RWPE2 (cell line): ENCODE results near the gene MAGEF1.

ENCODE experiments used
- ATAC-seq: fragments of 200-7000 bp; cut with Tn5 transposase; 3 replicates; pipeline ENCODE4 v1.9.1; 2021; ENCODE audit warnings: low read depth
- DNase-seq: peaks from one replicate; pipeline ENCODE4 v3.0.0-alpha.2; 2020; ENCODE audit warnings: low spot score
- H3K27ac ChIP-seq: fragments of 450-650 bp; 2 replicates; pipeline ENCODE4 v1.5.1; 2017; ENCODE audit warnings: mild to moderate bottlenecking; ENCODE audit not compliant: poor library complexity, severe bottlenecking
- H3K27me3 ChIP-seq: fragments of 250-450 bp; sonication (Bioruptor Pico); 2 replicates; pipeline ENCODE4 v1.5.1; 2021; ENCODE audit warnings: mild to moderate bottlenecking, moderate library complexity; ENCODE audit not compliant: insufficient read depth, poor library complexity, severe bottlenecking
- H3K36me3 ChIP-seq: fragments of 250-450 bp; sonication (Bioruptor Pico); 2 replicates; pipeline ENCODE4 v1.5.1; 2020; ENCODE audit warnings: low read depth, mild to moderate bottlenecking, moderate library complexity
- H3K4me1 ChIP-seq: fragments of 250-450 bp; sonication (Bioruptor Pico); 2 replicates; pipeline ENCODE4 v1.5.1; 2021; ENCODE audit warnings: mild to moderate bottlenecking, moderate library complexity; ENCODE audit not compliant: insufficient read depth, poor library complexity, severe bottlenecking
- H3K4me3 ChIP-seq: fragments of 250-450 bp; sonication (Bioruptor Pico); 2 replicates; pipeline ENCODE4 v1.5.1; 2021; ENCODE audit warnings: mild to moderate bottlenecking, moderate library complexity; ENCODE audit not compliant: severe bottlenecking
- H3K9me3 ChIP-seq: fragments of 250-450 bp; sonication (Bioruptor Pico); 2 replicates; pipeline ENCODE4 v1.5.1; 2021; ENCODE audit warnings: mild to moderate bottlenecking, moderate library complexity; ENCODE audit not compliant: severe bottlenecking
- TF ChIP-seq, protein P1 (sequence below): fragments of 450-650 bp; IDR thresholded peaks from one replicate; pipeline ENCODE4 v1.5.1; 2017; ENCODE audit warnings: mild to moderate bottlenecking, moderate library complexity; ENCODE audit not compliant: poor library complexity, severe bottlenecking

The MAGEF1 gene

DNA sequence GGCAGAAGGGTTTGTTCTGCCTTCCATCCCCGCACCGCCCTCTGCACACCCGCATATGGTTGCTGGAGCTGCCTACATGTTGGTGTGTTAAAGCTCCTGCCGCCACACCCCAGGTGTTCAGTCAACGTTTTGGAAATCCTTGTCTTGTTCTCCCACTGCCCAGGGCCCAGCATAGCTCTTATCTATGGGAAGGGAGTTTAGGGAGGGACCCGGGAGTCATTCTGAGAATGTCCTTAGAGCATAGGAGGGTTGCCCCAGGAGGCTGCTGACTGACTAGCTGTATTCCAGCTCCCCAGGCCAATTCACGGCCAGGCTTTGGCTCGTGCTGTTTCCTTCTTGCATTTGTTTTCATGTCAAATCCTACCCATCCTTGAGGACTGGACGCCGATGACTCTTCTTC lies 46.8 kb downstream of the MAGEF1 start:
- TF ChIP-seq, protein P1, sequence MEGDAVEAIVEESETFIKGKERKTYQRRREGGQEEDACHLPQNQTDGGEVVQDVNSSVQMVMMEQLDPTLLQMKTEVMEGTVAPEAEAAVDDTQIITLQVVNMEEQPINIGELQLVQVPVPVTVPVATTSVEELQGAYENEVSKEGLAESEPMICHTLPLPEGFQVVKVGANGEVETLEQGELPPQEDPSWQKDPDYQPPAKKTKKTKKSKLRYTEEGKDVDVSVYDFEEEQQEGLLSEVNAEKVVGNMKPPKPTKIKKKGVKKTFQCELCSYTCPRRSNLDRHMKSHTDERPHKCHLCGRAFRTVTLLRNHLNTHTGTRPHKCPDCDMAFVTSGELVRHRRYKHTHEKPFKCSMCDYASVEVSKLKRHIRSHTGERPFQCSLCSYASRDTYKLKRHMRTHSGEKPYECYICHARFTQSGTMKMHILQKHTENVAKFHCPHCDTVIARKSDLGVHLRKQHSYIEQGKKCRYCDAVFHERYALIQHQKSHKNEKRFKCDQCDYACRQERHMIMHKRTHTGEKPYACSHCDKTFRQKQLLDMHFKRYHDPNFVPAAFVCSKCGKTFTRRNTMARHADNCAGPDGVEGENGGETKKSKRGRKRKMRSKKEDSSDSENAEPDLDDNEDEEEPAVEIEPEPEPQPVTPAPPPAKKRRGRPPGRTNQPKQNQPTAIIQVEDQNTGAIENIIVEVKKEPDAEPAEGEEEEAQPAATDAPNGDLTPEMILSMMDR: no peak
- no peak for ATAC-seq

DNA sequence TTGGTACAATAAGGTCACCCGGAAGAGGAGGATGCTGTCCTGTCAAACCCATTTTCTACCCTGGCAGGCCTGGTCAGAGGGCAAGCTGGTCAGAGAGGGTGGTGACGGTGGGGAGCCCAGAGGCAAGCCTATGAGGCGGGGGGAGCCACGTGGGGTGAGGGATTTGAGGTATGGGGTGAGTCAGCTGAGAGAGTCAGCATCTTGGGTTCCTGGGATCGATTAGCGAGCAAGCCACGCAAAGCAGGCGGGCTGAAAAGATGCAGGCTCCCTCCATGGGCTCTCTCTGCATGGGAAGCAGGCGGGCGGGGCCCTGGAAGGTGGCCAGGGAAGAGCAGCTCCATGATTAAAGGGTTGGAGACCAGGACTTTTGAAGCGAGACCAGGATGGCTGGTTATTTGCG lies 48.1 kb downstream of the MAGEF1 start:
- ATAC-seq: no peak
- Histone ChIP-seq H3K36me3 (no peaks in the 10 kb centered on the region), H3K27me3 (no peaks in the 10 kb centered on the region), H3K4me1 (no peaks in the 10 kb centered on the region), H3K4me3 (no peak overlapping the region), H3K27ac (no peak overlapping the region), H3K9me3 (no peaks in the 10 kb centered on the region)
- TF ChIP-seq, protein P1: no peak
- no peak for DNase-seq

More for the DNA sequence above, 46.8 kb downstream of the MAGEF1 start:
- no peak for DNase-seq
- Histone ChIP-seq H3K4me3 (no peak overlapping the region), H3K9me3 (no peaks in the 10 kb centered on the region), H3K27ac (no peak overlapping the region), H3K4me1 (no peaks in the 10 kb centered on the region), H3K27me3 (no peaks in the 10 kb centered on the region), H3K36me3 (no peaks in the 10 kb centered on the region)

DNA sequence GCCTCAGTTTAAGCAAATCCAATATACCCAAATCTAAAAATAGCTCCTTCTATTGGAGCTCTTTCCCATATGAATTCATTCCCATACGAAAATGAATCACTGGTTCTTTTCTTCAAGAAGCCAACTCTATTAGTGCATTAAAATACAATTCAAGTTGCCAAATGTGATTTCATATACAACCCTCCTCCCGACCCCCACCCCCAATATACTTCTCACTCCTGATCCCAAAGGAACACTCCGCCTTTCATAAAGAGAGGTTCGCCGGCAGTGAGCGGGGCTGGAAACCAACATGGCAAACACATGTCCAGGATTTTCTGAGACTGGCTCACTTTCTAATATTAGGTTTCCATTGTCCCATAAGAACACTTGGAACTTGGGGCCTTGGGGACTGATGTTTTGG lies 48.5 kb downstream of the MAGEF1 start:
- no peaks in the 10 kb centered on the region for H3K27me3 ChIP-seq
- TF ChIP-seq, protein P1: no peak
- no peaks in the 10 kb centered on the region for H3K4me1 ChIP-seq
- DNase-seq: no peak
- no peak overlapping the region for H3K4me3 ChIP-seq
- no peaks in the 10 kb centered on the region for H3K9me3 ChIP-seq
- ATAC-seq: no peak
- H3K27ac ChIP-seq: no peak overlapping the region
- no peaks in the 10 kb centered on the region for H3K36me3 ChIP-seq

DNA sequence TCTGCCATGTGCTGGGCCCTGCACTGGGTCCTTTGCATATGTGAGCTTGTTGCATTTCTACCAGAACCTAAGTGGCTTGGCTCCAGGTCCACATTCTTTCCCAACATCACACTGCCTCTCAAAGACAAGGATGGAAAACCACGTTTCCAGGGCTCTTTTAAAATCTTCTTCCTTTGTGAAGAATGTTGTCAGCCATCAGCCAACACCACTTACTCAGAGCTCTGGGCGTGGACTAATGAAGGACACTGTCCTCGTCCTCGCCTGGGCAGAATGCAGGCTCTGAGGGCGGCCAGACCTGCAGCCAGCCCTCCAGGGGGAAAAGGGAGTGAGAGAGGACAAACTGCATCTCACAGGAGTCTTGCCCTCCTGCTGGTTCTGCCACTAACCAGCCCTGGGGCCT lies 49.7 kb downstream of the MAGEF1 start:
- TF ChIP-seq, protein P1: no peak
- no peaks in the 10 kb centered on the region for H3K4me1 ChIP-seq
- DNase-seq (no peak), ATAC-seq (no peak)
- no peak overlapping the region for H3K27ac ChIP-seq
- H3K36me3 ChIP-seq: no peaks in the 10 kb centered on the region
- H3K4me3 ChIP-seq: no peak overlapping the region
- no peaks in the 10 kb centered on the region for H3K9me3 ChIP-seq
- H3K27me3 ChIP-seq: no peaks in the 10 kb centered on the region

DNA sequence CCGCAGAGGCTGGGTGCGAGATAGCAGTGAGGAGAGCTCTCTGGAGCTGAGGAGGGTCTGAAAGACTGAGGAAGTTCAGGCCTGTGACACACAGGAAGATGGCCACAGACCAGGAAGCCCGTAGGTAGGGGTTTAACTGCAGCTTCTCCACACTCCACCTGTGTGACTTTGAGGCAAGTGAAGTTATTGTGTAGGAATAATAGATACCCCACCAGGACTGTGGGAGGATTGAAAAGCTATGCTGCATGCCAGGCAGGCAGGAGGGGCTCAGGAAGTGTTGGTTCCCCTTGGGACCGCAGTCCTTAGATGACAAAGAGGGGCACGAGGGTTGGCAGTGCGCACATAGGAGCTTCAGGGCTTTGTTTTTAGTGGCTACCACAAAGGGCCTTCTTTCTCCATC lies 50.9 kb downstream of the MAGEF1 start:
- no peaks in the 10 kb centered on the region for H3K9me3 ChIP-seq
- ATAC-seq (no peak), DNase-seq (no peak)
- no peaks in the 10 kb centered on the region for H3K27me3 ChIP-seq
- no peak overlapping the region for H3K27ac ChIP-seq
- TF ChIP-seq, protein P1: no peak
- peaks cover 3% of the 10 kb centered on the region for H3K4me1 ChIP-seq
- no peak overlapping the region for H3K4me3 ChIP-seq
- H3K36me3 ChIP-seq: no peaks in the 10 kb centered on the region
